KBM-7 (cell line): Measurements from ENCODE around the gene ANP32B.
A peak's percentile ranks its signal among the peaks of the same experiment; 100 is the strongest.

Experiments used
- DNase-seq: peaks from one replicate; pipeline ENCODE4 v3.0.0-alpha.2; 2015
- in situ Hi-C: fragments of 300-500 bp; cut with MboI; formaldehyde crosslinking; loops from 2 replicates; pipeline ENCODE4 v1.14.3; 2020; ENCODE audit warnings: low sequenced_read_pairs, low pct_unique_long_range_greater_than_20kb, mixed read lengths

The ANP32B gene

DNA sequence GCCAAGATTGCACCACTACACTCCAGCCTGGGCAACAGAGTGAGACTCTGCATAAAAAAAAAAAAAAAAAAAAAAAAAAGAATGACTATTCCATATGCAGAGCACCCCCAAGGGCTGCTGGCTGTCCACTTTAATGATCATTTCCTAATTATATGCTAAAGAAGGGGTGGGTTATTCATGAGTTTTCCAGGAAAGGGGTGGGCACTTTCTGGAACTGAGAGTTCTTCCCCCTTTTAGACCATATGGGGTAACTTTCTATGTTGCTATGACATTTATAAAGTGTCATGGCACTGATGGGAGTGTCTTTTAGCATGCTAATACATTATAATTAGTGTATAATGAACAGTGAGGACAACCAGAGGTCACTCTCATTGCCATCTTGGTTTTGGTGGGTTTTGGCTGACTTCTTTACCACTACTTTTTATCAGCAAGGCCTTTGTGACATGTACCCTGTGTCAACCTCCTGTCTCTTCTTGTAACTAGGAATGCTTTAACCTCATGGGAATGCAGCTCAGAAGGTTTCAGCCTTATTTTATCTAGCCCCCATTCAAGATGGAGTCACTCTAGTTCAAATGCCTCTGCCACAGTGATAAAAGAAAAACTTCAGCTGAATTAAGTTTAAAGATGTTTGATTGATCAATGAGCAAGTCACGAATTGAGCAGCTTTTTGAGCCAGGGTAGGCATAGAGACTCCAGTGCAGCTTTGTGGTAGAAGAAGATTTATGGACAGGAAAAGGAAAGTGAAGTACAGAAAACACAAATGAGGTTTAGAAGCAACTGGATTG, 66.3 kb downstream of the ANP32B start:
- in situ Hi-C loops: no loop called here
- DNase-seq: no peak

- no peak for DNase-seq
- in situ Hi-C loops: no loop called here
Observed at GRCh38 chr9:98050351-98050750, 67.2 kb downstream of the ANP32B start.

GRCh38 chr9:98054376-98054951, 71.3 kb downstream of the ANP32B start:
- in situ Hi-C loops: no loop called here
- no peak for DNase-seq

DNA sequence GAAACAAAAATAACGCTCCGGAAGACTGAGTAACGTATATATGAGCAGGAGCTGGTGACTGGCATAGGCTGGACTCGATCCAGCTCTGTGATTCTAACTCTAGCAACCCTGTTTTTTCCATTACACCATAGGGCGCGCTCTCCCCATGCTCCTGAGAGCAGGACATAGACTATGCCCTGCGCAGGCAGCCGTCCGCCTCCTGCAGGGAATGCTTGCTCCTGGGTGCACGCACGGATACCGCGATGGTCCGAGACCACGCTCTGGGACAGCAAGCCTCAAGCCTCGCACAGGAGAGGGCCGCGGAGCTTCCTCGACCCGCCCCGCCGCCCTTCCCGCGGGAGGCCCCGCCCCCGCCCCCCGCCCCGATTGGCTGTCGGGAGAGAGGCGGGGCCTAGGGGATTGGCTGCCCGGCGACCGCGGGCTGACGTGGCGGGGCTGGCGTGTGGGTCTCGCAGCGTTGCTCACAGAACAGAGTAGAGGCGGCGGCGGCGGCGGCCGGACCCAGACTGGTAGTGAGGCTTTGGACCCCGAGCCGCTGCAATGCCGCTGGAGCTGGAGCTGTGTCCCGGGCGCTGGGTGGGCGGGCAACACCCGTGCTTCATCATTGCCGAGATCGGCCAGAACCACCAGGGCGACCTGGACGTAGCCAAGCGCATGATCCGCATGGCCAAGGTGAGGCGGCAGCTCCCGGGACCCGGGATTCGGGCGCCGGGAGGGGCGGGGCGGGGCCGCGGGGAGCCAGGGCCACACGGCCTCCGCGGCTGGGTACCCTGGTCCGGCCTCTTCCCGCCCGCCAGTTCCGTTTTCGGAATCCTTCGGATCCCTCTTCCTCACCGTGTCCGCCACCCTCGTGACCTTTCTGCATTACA, 73.4 kb downstream of the ANP32B start, which contains the start of gene NANS:
Gene NANS (plus strand): TSS at position 464 of the 869 bp plus-strand sequence. CDS start 77 bp downstream, at position 541.
- in situ Hi-C loops: no loop called here
- DNase-seq: peak; percentile 88

- DNase-seq: no peak
- in situ Hi-C loops: no loop called here
Observed at GRCh38 chr9:98057138-98057799, 74.1 kb downstream of the ANP32B start.

- no peak for DNase-seq
- in situ Hi-C loops: no loop called here
Observed at GRCh38 chr9:98062161-98062560, 79.0 kb downstream of the ANP32B start.

DNA sequence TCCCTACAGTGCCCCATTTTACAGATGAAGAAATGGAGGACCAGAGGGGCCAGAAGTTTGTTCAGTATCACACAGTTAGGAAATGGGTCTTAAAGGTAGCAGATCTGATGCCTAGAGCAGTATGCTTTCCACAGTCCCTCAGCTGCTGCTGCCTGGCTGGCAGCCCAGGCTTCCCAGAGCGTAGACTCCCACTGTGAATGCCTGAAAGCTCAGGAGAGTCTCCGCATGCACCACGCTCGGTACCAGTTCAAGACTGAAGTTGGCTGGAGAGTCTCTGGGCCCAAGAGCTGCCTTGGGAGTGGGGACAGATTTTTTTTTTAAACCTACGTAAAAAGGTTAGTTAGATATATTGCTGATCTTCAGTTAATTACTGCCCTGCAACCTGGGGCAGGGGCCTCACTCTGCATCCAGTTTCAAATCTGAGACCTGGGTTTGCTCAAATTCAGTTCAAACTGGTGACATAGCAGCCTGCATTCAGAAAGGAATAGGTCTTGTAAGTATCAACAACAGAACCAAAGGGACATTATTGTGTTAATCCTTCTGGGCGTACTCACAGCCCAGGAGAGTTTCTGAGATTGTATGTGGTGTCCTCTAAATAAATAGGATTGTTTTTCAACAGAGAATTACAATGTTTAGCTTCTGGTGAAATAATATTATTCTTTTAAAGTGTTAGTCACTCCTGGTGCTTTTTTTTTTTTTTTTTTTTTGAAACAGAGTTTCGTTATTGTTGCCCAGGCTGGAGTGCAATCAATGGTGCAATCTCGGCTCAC, 81.7 kb downstream of the ANP32B start:
- no peak for DNase-seq
- in situ Hi-C loops: no loop called here
